ENCODE data around the gene REC8. TPM values are rescaled to one million over a fixed set of nuclear protein-coding genes. Genes with fewer than 3 reads are reported as not detected.
"Not testable (repeated sequence)": the region's sequence is repeated elsewhere in the genome, so short reads cannot be mapped to it uniquely, and the experiment has no call there.

Gene REC8
- total and polyA plus RNA-seq, 2 of the 4 experiments (the other 2 are of a cell fraction) = 0.36 to 3.5 TPM

- TF ChIP-seq CTCF (conservative IDR thresholded peaks at IDR 0.05; ENCODE audit: low read depth, low read length) (no peak), SMC3 (IDR thresholded peaks at IDR 0.05; ENCODE audit: low read depth, low read length) (no peak), ELK1 (IDR thresholded peaks at IDR 0.05; ENCODE audit: borderline replicate concordance, low read depth, low read length) (no peak)
These were observed 44.4 kb downstream of the REC8 start (continued) for GRCh38 chr14:24216345-24216699.

DNA sequence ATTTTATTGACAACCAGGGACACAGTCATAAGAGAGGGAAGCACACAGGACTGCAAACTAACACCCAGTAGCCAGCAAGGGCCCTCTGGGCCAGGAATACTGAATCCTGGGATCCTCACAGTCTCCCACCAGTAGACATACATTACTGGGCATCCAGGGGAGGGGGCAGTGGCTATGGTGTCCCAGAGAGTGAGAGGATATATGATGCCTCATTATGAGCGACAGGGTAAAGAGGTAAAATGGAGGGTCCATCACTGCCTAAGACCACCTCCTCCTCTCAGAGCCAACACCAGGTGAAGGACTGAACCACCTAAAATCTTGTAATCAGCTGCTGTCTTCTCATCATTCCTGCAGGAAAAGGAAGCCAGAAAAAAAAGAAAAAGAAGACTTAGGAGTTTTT lies 45.0 kb downstream of the REC8 start:
- H3K36me3 ChIP-seq (ENCODE audit: control insufficient read depth, insufficient read depth, low read length); H3K4me2 ChIP-seq (ENCODE audit: low read depth, low read length); H3K23ac ChIP-seq (ENCODE audit: low read depth, low read length); H3K9ac ChIP-seq (ENCODE audit: low read depth, low read length); H2BK20ac ChIP-seq (ENCODE audit: low read depth, low read length); H4K8ac ChIP-seq (ENCODE audit: low read depth in 2 of 2, low read length in 2 of 2); H3K56ac ChIP-seq (ENCODE audit: extremely low read depth, insufficient read depth, low read length); H3K4me1 ChIP-seq (ENCODE audit: control insufficient read depth, insufficient read depth, low read length); ATAC-seq (ENCODE audit: low read depth); BruUV-seq (replicated peaks); H3K27ac ChIP-seq (ENCODE audit: insufficient read depth, low read length); H3K14ac ChIP-seq (replicated peaks; ENCODE audit: low read depth, low read length); POLR2A ChIA-PET (ENCODE audit: unreplicated experiment); H3K27me3 ChIP-seq (ENCODE audit: control insufficient read depth, insufficient read depth, low read length); H4K91ac ChIP-seq (ENCODE audit: insufficient read depth, low read depth, low read length); H4K5ac ChIP-seq (ENCODE audit: low read depth, low read length); H3K4ac ChIP-seq (ENCODE audit: low read depth, low read length); dilution Hi-C loops (cut with HindIII; ENCODE audit: low sequenced_read_pairs, unreplicated experiment); H4K20me1 ChIP-seq (ENCODE audit: insufficient read depth, low read length); H3K4me3 ChIP-seq (ENCODE audit: insufficient read depth, low read depth, low read length); DNase-seq; H2AK5ac ChIP-seq (ENCODE audit: low read depth, low read length); H2BK120ac ChIP-seq (ENCODE audit: low read depth, low read length); H3K18ac ChIP-seq (ENCODE audit: low read depth, low read length); H2BK15ac ChIP-seq (ENCODE audit: low read depth, low read length); H2BK5ac ChIP-seq (ENCODE audit: low read depth, low read length, poor library complexity, severe bottlenecking); H2AK9ac ChIP-seq (replicated peaks; ENCODE audit: low read depth, low read length, poor library complexity); H3K9me1 ChIP-seq (ENCODE audit: insufficient read depth, low read length); H2AFZ ChIP-seq (replicated peaks; ENCODE audit: low read length, poor library complexity); H3K9me3 ChIP-seq (ENCODE audit: control insufficient read depth, insufficient read depth, low read length); in situ Hi-C loops (cut with MboI; ENCODE audit: low sequenced_read_pairs): not testable (repeated sequence)
- CTCF ChIA-PET = interaction anchor here (0.7 to 1.8 kb wide), 2 partner anchors 11 to 25 kb away, joined by 6 to 7 read pairs; partner anchors contain the start of gene TINF2
- H3K79me1 ChIP-seq (ENCODE audit: low read depth in 1 of 2, low read length in 2 of 2) = peaks cover 11 to 68% of the 10 kb centered on the region in 2 experiments
- no CpG with 5 or more reads among the region's 1 CpG for WGBS, 2 experiments (ENCODE audit: extremely low coverage in 2 of 2, insufficient read length in 1 of 2)
- intact Hi-C loops (cut with micrococcal nuclease) = loop anchor here (1.0 to 10.0 kb wide), 3 partner anchors 15 to 218 kb away; partner anchors contain the start of genes GMPR2 and NEDD8
